CD4-positive, CD25-positive, alpha-beta regulatory T cell (primary cell): Measurements from ENCODE around the gene VEGFC. TPM values are rescaled to one million over a fixed set of nuclear protein-coding genes. Genes with fewer than 3 reads are reported as not detected.

ENCODE experiments used
- ATAC-seq, 2 donors: fragments of 150-1000 bp; cut with Tn5 transposase; one replicate each; pipeline ENCODE4 v1.10.0; 2021; ENCODE audit warnings: low read depth in 2 of 2, moderate number of reproducible peaks in 2 of 2, moderate library complexity in 1 of 2
- DNase-seq, 3 donors: peaks; one replicate each; pipeline versions ENCODE4 v3.0.0 to v3.0.0-alpha.2; 2012 to 2022; ENCODE audit warnings: mixed read lengths in 1 of 3
- H3K27ac ChIP-seq: one replicate; pipeline ENCODE4 v1.7.0; 2013; ENCODE audit warnings: mild to moderate bottlenecking, low read length; ENCODE audit not compliant: insufficient read depth, poor library complexity, severe bottlenecking
- H3K27me3 ChIP-seq: one replicate; pipeline ENCODE4 v1.7.0; 2013; ENCODE audit warnings: low read length; ENCODE audit not compliant: control insufficient read depth, insufficient read depth
- H3K36me3 ChIP-seq: one replicate; pipeline ENCODE4 v1.7.0; 2013; ENCODE audit warnings: mild to moderate bottlenecking, low read length, moderate library complexity; ENCODE audit not compliant: control insufficient read depth, insufficient read depth
- H3K4me1 ChIP-seq: 2 replicates; pipeline ENCODE4 v1.7.0; 2013; ENCODE audit warnings: mild to moderate bottlenecking, low read length; ENCODE audit not compliant: insufficient read depth, control insufficient read depth, poor library complexity, severe bottlenecking
- H3K4me3 ChIP-seq: one replicate; pipeline ENCODE4 v1.7.0; 2013; ENCODE audit warnings: low read depth, mild to moderate bottlenecking, low read length, moderate library complexity
- H3K9me3 ChIP-seq, 2 experiments: 1 replicate in 1 of 2; 2 replicates in 1 of 2; pipeline ENCODE4 v1.7.0; 2013; ENCODE audit warnings: low read length in 2 of 2, mild to moderate bottlenecking in 1 of 2, moderate library complexity in 1 of 2; ENCODE audit not compliant: control insufficient read depth in 2 of 2
- H3K27ac Mint-ChIP-seq, 3 donors: one replicate each; pipeline ENCODE4 v1.8.0; 2020 to 2022; ENCODE audit warnings: mild to moderate bottlenecking in 3 of 3, mixed read lengths in 3 of 3, moderate library complexity in 2 of 3
- H3K27me3 Mint-ChIP-seq: one replicate; pipeline ENCODE4 v1.8.0; 2022; ENCODE audit warnings: mild to moderate bottlenecking, mixed read lengths
- H3K36me3 Mint-ChIP-seq: one replicate; pipeline ENCODE4 v1.8.0; 2020; ENCODE audit warnings: mixed read lengths
- H3K4me1 Mint-ChIP-seq, 4 donors: one replicate each; pipeline ENCODE4 v1.8.0; 2020 to 2022; ENCODE audit warnings: mixed read lengths in 4 of 4, mild to moderate bottlenecking in 1 of 4
- H3K4me3 Mint-ChIP-seq, 4 donors: one replicate each; pipeline ENCODE4 v1.8.0; 2020 to 2022; ENCODE audit warnings: mild to moderate bottlenecking in 4 of 4, mixed read lengths in 4 of 4, moderate library complexity in 3 of 4
- H3K9me3 Mint-ChIP-seq, 7 donors: one replicate each; pipeline ENCODE4 v1.8.0; 2020 to 2022; ENCODE audit warnings: mixed read lengths in 7 of 7, mild to moderate bottlenecking in 3 of 7, moderate library complexity in 2 of 7
- polyA plus RNA-seq, 4 donors: library from polyadenylated mRNA; unstranded; fragments of 300-500 nt; fragmentation: Illumina TruSeq; gene quantifications; one replicate each; pipeline ENCODE4 v1.2.3, GENCODE V29; 2021
- total RNA-seq: library from RNA; stranded (reverse); gene quantifications from one replicate; pipeline ENCODE4 v1.2.3, GENCODE V29; 2022

Gene VEGFC
- total and polyA plus RNA-seq, 5 donors from 2014 or later, result not detected

DNA sequence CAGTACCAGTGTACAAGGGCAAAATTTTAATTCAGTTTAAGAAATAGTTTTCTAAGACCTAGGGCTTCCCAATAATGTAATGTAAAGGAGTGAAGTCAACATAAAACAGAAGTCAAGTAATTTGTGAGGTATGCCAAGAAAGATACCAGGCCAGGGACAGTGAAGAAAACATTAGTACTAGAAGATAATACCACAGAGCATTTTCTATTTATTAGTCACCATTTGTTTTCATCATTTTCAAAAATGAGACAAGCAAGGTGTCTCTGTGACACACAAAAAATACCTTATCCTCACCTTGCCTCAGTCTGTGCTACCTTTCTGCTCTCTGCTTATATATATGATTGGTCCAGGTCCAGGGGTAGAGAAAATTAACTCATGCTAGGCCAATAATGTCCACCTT, 46.8 kb downstream of the VEGFC start:
- no peaks in the 10 kb centered on the region for H3K27me3 ChIP-seq

GRCh38 chr4:176744091-176744490, 48.6 kb downstream of the VEGFC start:
- H3K27ac ChIP-seq, result no peak overlapping the region
- H3K4me3 Mint-ChIP-seq, result no peak overlapping the region
- ATAC-seq (no peak), DNase-seq (no peak)
- no peaks in the 10 kb centered on the region for H3K36me3 ChIP-seq
- H3K27me3 ChIP-seq, result no peaks in the 10 kb centered on the region
- no peak overlapping the region for H3K27ac Mint-ChIP-seq
- peaks cover 0 to 3% (median 2%) of the 10 kb centered on the region in 7 donors for H3K9me3 Mint-ChIP-seq
- H3K36me3 Mint-ChIP-seq, result no peaks in the 10 kb centered on the region
- no peaks in the 10 kb centered on the region for H3K9me3 ChIP-seq
- no peaks in the 10 kb centered on the region for H3K27me3 Mint-ChIP-seq
- no peak overlapping the region for H3K4me3 ChIP-seq
- H3K4me1 Mint-ChIP-seq, result no peaks in the 10 kb centered on the region
- no peaks in the 10 kb centered on the region for H3K4me1 ChIP-seq

More for the DNA sequence above, 46.8 kb downstream of the VEGFC start:
- DNase-seq, result no peak
- Mint-ChIP-seq H3K4me1 (no peaks in the 10 kb centered on the region), H3K36me3 (no peaks in the 10 kb centered on the region), H3K27ac (no peak overlapping the region), H3K4me3 (no peak overlapping the region), H3K27me3 (no peaks in the 10 kb centered on the region), H3K9me3 (peaks cover 0 to 2% (median 0%) of the 10 kb centered on the region in 7 donors)
- no peaks in the 10 kb centered on the region for H3K9me3 ChIP-seq
- H3K4me3 ChIP-seq, result no peak overlapping the region
- H3K36me3 ChIP-seq, result no peaks in the 10 kb centered on the region
- H3K27ac ChIP-seq, result no peak overlapping the region
- H3K4me1 ChIP-seq, result no peaks in the 10 kb centered on the region
- ATAC-seq, result no peak

DNA sequence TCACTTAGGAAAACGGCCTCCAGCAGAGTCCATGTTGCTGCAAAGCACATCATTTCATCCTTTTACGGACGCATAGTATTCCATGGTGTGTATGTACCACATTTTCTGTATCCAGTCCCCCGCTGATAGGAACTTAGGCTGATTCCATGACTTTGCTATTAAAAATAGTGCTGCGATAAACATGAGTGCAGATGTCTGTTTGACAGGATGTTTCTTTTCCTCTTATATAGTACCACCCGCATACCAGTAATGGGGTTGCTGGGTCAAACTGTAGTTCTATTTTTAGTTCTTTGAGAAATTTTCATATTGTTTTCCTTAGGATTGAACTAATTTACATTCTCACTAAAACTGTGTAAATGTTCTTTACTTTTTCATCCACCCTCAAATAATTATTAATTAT, 50.5 kb downstream of the VEGFC start:
- peaks cover 0 to 3% (median 0%) of the 10 kb centered on the region in 7 donors for H3K9me3 Mint-ChIP-seq
- DNase-seq (no peak), ATAC-seq (no peak)
- no peaks in the 10 kb centered on the region for H3K36me3 Mint-ChIP-seq
- Histone ChIP-seq H3K36me3 (no peaks in the 10 kb centered on the region), H3K27me3 (no peaks in the 10 kb centered on the region), H3K9me3 (no peaks in the 10 kb centered on the region), H3K4me3 (no peak overlapping the region), H3K4me1 (no peaks in the 10 kb centered on the region), H3K27ac (no peak overlapping the region)
- no peaks in the 10 kb centered on the region for H3K27me3 Mint-ChIP-seq
- H3K4me1 Mint-ChIP-seq, result no peaks in the 10 kb centered on the region
- H3K4me3 Mint-ChIP-seq, result no peak overlapping the region
- no peak overlapping the region for H3K27ac Mint-ChIP-seq

- Histone ChIP-seq H3K36me3 (no peaks in the 10 kb centered on the region), H3K4me1 (no peaks in the 10 kb centered on the region), H3K27me3 (no peaks in the 10 kb centered on the region), H3K27ac (no peak overlapping the region), H3K4me3 (no peak overlapping the region), H3K9me3 (no peaks in the 10 kb centered on the region)
- Mint-ChIP-seq H3K4me1 (no peaks in the 10 kb centered on the region), H3K9me3 (peaks cover 0 to 3% (median 0%) of the 10 kb centered on the region in 7 donors), H3K4me3 (no peak overlapping the region), H3K27me3 (no peaks in the 10 kb centered on the region), H3K36me3 (no peaks in the 10 kb centered on the region), H3K27ac (no peak overlapping the region)
- DNase-seq (no peak), ATAC-seq (no peak)
Observed at GRCh38 chr4:176741253-176741652, 51.5 kb downstream of the VEGFC start.

DNA sequence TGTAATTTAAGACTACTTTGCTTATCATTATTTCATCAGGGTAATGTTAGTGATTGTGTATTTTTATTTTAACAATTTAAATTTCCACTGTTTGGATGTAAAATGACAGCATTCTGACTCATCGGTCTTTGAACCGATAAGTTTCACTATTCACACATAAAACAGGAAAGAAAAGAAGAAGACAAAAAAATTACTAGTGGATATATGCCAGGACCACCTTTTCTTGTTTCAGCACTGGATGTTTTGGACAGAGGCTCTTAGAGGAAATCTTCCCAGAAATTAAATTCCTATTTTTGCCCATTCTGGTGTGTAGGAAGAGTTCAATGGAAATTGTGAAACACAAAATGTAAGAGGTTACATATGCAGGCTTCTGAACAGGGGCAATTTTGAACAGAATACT, 57.4 kb downstream of the VEGFC start:
- Histone ChIP-seq H3K27me3 (no peaks in the 10 kb centered on the region), H3K4me3 (no peak overlapping the region), H3K4me1 (no peaks in the 10 kb centered on the region), H3K9me3 (no peaks in the 10 kb centered on the region), H3K27ac (no peak overlapping the region), H3K36me3 (no peaks in the 10 kb centered on the region)
- H3K36me3 Mint-ChIP-seq, result no peaks in the 10 kb centered on the region
- H3K27ac Mint-ChIP-seq, result no peak overlapping the region
- no peaks in the 10 kb centered on the region for H3K27me3 Mint-ChIP-seq
- no peak for DNase-seq
- H3K4me3 Mint-ChIP-seq, result no peak overlapping the region
- H3K9me3 Mint-ChIP-seq, result peaks cover 0 to 3% (median 0%) of the 10 kb centered on the region in 7 donors
- no peak for ATAC-seq
- H3K4me1 Mint-ChIP-seq, result no peaks in the 10 kb centered on the region

- ATAC-seq (no peak), DNase-seq (no peak)
- H3K36me3 Mint-ChIP-seq, result no peaks in the 10 kb centered on the region
- no peaks in the 10 kb centered on the region for H3K27me3 ChIP-seq
- H3K4me3 ChIP-seq, result no peak overlapping the region
- H3K27me3 Mint-ChIP-seq, result no peaks in the 10 kb centered on the region
- H3K4me3 Mint-ChIP-seq, result no peak overlapping the region
- no peak overlapping the region for H3K27ac ChIP-seq
- no peaks in the 10 kb centered on the region for H3K4me1 ChIP-seq
- H3K36me3 ChIP-seq, result no peaks in the 10 kb centered on the region
- H3K27ac Mint-ChIP-seq, result no peak overlapping the region
- peaks cover 0 to 3% (median 0%) of the 10 kb centered on the region in 7 donors for H3K9me3 Mint-ChIP-seq
- H3K4me1 Mint-ChIP-seq, result no peaks in the 10 kb centered on the region
- H3K9me3 ChIP-seq, result no peaks in the 10 kb centered on the region
Observed at GRCh38 chr4:176734461-176734860, 58.3 kb downstream of the VEGFC start.

GRCh38 chr4:176729489-176729888, 63.2 kb downstream of the VEGFC start:
- H3K27me3 Mint-ChIP-seq, result no peaks in the 10 kb centered on the region
- Histone ChIP-seq H3K27me3 (no peaks in the 10 kb centered on the region), H3K9me3 (no peaks in the 10 kb centered on the region), H3K4me3 (no peak overlapping the region), H3K27ac (no peak overlapping the region), H3K36me3 (no peaks in the 10 kb centered on the region), H3K4me1 (no peaks in the 10 kb centered on the region)
- H3K36me3 Mint-ChIP-seq, result no peaks in the 10 kb centered on the region
- ATAC-seq, result no peak
- peaks cover 0 to 4% (median 0%) of the 10 kb centered on the region in 7 donors for H3K9me3 Mint-ChIP-seq
- H3K4me3 Mint-ChIP-seq, result no peak overlapping the region
- DNase-seq, result no peak
- no peaks in the 10 kb centered on the region for H3K4me1 Mint-ChIP-seq
- no peak overlapping the region for H3K27ac Mint-ChIP-seq

GRCh38 chr4:176726803-176727202, 65.9 kb downstream of the VEGFC start:
- no peaks in the 10 kb centered on the region for H3K36me3 Mint-ChIP-seq
- Histone ChIP-seq H3K27ac (no peak overlapping the region), H3K36me3 (no peaks in the 10 kb centered on the region), H3K4me3 (no peak overlapping the region), H3K4me1 (no peaks in the 10 kb centered on the region), H3K27me3 (no peaks in the 10 kb centered on the region), H3K9me3 (no peaks in the 10 kb centered on the region)
- ATAC-seq (no peak), DNase-seq (no peak)
- H3K4me3 Mint-ChIP-seq, result no peak overlapping the region
- H3K4me1 Mint-ChIP-seq, result no peaks in the 10 kb centered on the region
- no peaks in the 10 kb centered on the region for H3K27me3 Mint-ChIP-seq
- peaks cover 0 to 2% (median 0%) of the 10 kb centered on the region in 7 donors for H3K9me3 Mint-ChIP-seq
- H3K27ac Mint-ChIP-seq, result no peak overlapping the region
